ENCODE results near the gene DDX49. TPM values are rescaled to one million over a fixed set of nuclear protein-coding genes. Genes with fewer than 3 reads are reported as not detected.

The DDX49 gene
- total RNA-seq, 1 experiment from 2014 or later = 120 TPM

GRCh38 chr19:18904334-18905057 lies 15.0 kb upstream of the DDX49 start:
- POLR2A ChIA-PET (ENCODE audit: unreplicated experiment) = no interaction called here
- H4K20me1 ChIP-seq (ENCODE audit: low read length) = no peaks in the 10 kb centered on the region
- H3K27ac ChIP-seq (ENCODE audit: low read length) = no peak overlapping the region
- H3K9me2 ChIP-seq (replicated peaks; ENCODE audit: low read length) = no peaks in the 10 kb centered on the region
- no peaks in the 10 kb centered on the region for H3F3A ChIP-seq (ENCODE audit: low read length, unreplicated experiment)
- no peak for DNase-seq
- no peak overlapping the region for H3K4me3 ChIP-seq (ENCODE audit: low read length)
- H3K36me3 ChIP-seq (ENCODE audit: low read depth, low read length) = peaks cover 7% of the 10 kb centered on the region; the same call in 1 of the 2 replicates
- no peak overlapping the region for H3K4me2 ChIP-seq (ENCODE audit: low read length)
- no peaks in the 10 kb centered on the region for H3K9me3 ChIP-seq (ENCODE audit: low read length)
- H3K79me2 ChIP-seq (ENCODE audit: low read length) = no peaks in the 10 kb centered on the region
- no TSS peak for BruUV-seq (replicated peaks)
- no peak for ATAC-seq
- TF ChIP-seq CTCF (conservative IDR thresholded peaks at IDR 0.05; ENCODE audit: low read depth, low read length) (no peak), EZH2phosphoT487 (IDR thresholded peaks at IDR 0.05; ENCODE audit: borderline replicate concordance, low read length) (no peak)
- H3K9ac ChIP-seq (ENCODE audit: low read length) = no peak overlapping the region
- no peak overlapping the region for H2AFZ ChIP-seq (ENCODE audit: low read length)
- intact Hi-C loops (cut with micrococcal nuclease) = no loop called here
- no peaks in the 10 kb centered on the region for H3K4me1 ChIP-seq (ENCODE audit: insufficient read depth, low read length)
- no peaks in the 10 kb centered on the region for H3K27me3 ChIP-seq (ENCODE audit: low read length)
- CTCF ChIA-PET = no interaction called here

GRCh38 chr19:18905058-18905456 lies 14.5 kb upstream of the DDX49 start:
- Histone ChIP-seq H3K36me3 (ENCODE audit: low read depth, low read length) (peaks cover 11% of the 10 kb centered on the region; the same call in 1 of the 2 replicates), H3K4me3 (ENCODE audit: low read length) (no peak overlapping the region), H3K9me2 (replicated peaks; ENCODE audit: low read length) (no peaks in the 10 kb centered on the region), H3K27me3 (ENCODE audit: low read length) (no peaks in the 10 kb centered on the region), H3K4me1 (ENCODE audit: insufficient read depth, low read length) (no peaks in the 10 kb centered on the region), H3K4me2 (ENCODE audit: low read length) (no peak overlapping the region), H3F3A (ENCODE audit: low read length, unreplicated experiment) (no peaks in the 10 kb centered on the region), H4K20me1 (ENCODE audit: low read length) (no peaks in the 10 kb centered on the region), H3K79me2 (ENCODE audit: low read length) (no peaks in the 10 kb centered on the region), H3K27ac (ENCODE audit: low read length) (no peak overlapping the region), H2AFZ (ENCODE audit: low read length) (no peak overlapping the region), H3K9me3 (ENCODE audit: low read length) (no peaks in the 10 kb centered on the region), H3K9ac (ENCODE audit: low read length) (no peak overlapping the region)
- DNase-seq (no peak), ATAC-seq (no peak)
- ChIA-PET CTCF (no interaction called here), POLR2A (ENCODE audit: unreplicated experiment) (no interaction called here)
- intact Hi-C loops (cut with micrococcal nuclease) = no loop called here
- BruUV-seq (replicated peaks) = no TSS peak
- no peak for TF ChIP-seq EZH2 (IDR thresholded peaks at IDR 0.05; ENCODE audit: low read length, unreplicated experiment)
- no peak for TF ChIP-seq EZH2phosphoT487 (IDR thresholded peaks at IDR 0.05; ENCODE audit: borderline replicate concordance, low read length)
- no peak for TF ChIP-seq CTCF (conservative IDR thresholded peaks at IDR 0.05; ENCODE audit: low read depth, low read length)

GRCh38 chr19:18905513-18906236 lies 13.8 kb upstream of the DDX49 start:
- intact Hi-C loops (cut with micrococcal nuclease) = no loop called here
- Histone ChIP-seq H3K4me2 (ENCODE audit: low read length) (no peak overlapping the region), H3K9me3 (ENCODE audit: low read length) (no peaks in the 10 kb centered on the region), H3K9me2 (replicated peaks; ENCODE audit: low read length) (no peaks in the 10 kb centered on the region), H3K4me1 (ENCODE audit: insufficient read depth, low read length) (no peaks in the 10 kb centered on the region), H3K4me3 (ENCODE audit: low read length) (no peak overlapping the region), H3K36me3 (ENCODE audit: low read depth, low read length) (peaks cover 11% of the 10 kb centered on the region; the same call in 1 of the 2 replicates), H3K9ac (ENCODE audit: low read length) (no peak overlapping the region), H3K27me3 (ENCODE audit: low read length) (no peaks in the 10 kb centered on the region), H3F3A (ENCODE audit: low read length, unreplicated experiment) (no peaks in the 10 kb centered on the region), H3K79me2 (ENCODE audit: low read length) (no peaks in the 10 kb centered on the region), H2AFZ (ENCODE audit: low read length) (no peak overlapping the region), H4K20me1 (ENCODE audit: low read length) (no peaks in the 10 kb centered on the region), H3K27ac (ENCODE audit: low read length) (no peak overlapping the region)
- ChIA-PET POLR2A (ENCODE audit: unreplicated experiment) (no interaction called here), CTCF (no interaction called here)
- ATAC-seq (no peak), DNase-seq (no peak)
- no TSS peak for BruUV-seq (replicated peaks)
- TF ChIP-seq EZH2phosphoT487 (IDR thresholded peaks at IDR 0.05; ENCODE audit: borderline replicate concordance, low read length) (no peak), CTCF (conservative IDR thresholded peaks at IDR 0.05; ENCODE audit: low read depth, low read length) (no peak), EZH2 (IDR thresholded peaks at IDR 0.05; ENCODE audit: low read length, unreplicated experiment) (no peak)
